Common myeloid progenitor, CD34-positive (primary cell): ENCODE measurements around the gene DPF3.

ENCODE experiments used
- CTCF ChIA-PET: fragments of 350-600 bp; sonication (Branson Sonifier 250); formaldehyde crosslinking; loops from one replicate; lab custom pipeline; 2021; ENCODE audit warnings: antibody characterized with exemption; lab: Charles Lee
- POLR2A ChIA-PET: fragments of 350-600 bp; sonication (Branson Sonifier 250); formaldehyde crosslinking; loops from one replicate; lab custom pipeline; 2021; ENCODE audit warnings: antibody characterized with exemption; lab: Charles Lee
- DNase-seq, 3 donors: peaks; one replicate each; pipeline versions ENCODE4 v3.0.0 to v3.0.0-alpha.2; 2013
- H3K27ac ChIP-seq, 2 experiments: 1 replicate in 1 of 2; 2 replicates in 1 of 2; pipeline ENCODE4 v1.7.0; 2013; ENCODE audit warnings: inconsistent platforms in 2 of 2, low read length in 2 of 2, mild to moderate bottlenecking in 2 of 2, low read depth in 1 of 2, moderate library complexity in 1 of 2; ENCODE audit not compliant: severe bottlenecking in 2 of 2, insufficient read depth in 1 of 2, poor library complexity in 1 of 2
- H3K27me3 ChIP-seq, 5 experiments: replicated peaks in 2 of 5; 1 replicate in 3 of 5; 2 replicates in 2 of 5; pipeline versions ENCODE4 v1.6.1 to v1.7.0; 2013; ENCODE audit warnings: low read length in 4 of 5, mild to moderate bottlenecking in 2 of 5, moderate library complexity in 2 of 5, inconsistent platforms in 1 of 5; ENCODE audit not compliant: insufficient read depth in 5 of 5, control insufficient read depth in 4 of 5
- H3K36me3 ChIP-seq, 4 experiments: 1 replicate in 2 of 4; 2 replicates in 2 of 4; pipeline versions ENCODE4 v1.6.1 to v1.7.0; 2013; ENCODE audit warnings: low read length in 3 of 4, control low read depth in 1 of 4, mild to moderate bottlenecking in 1 of 4; ENCODE audit not compliant: control insufficient read depth in 4 of 4, insufficient read depth in 4 of 4
- H3K4me1 ChIP-seq, 4 experiments: 1 replicate in 3 of 4; 2 replicates in 1 of 4; pipeline versions ENCODE4 v1.6.1 to v1.7.1; 2013; ENCODE audit warnings: low read length in 3 of 4, mild to moderate bottlenecking in 3 of 4, control low read depth in 1 of 4, inconsistent platforms in 1 of 4, moderate library complexity in 1 of 4; ENCODE audit not compliant: control insufficient read depth in 4 of 4, insufficient read depth in 4 of 4; ENCODE audit errors: control extremely low read depth in 1 of 4
- H3K4me3 ChIP-seq, 7 experiments: 1 replicate in 4 of 7; 2 replicates in 3 of 7; pipeline versions ENCODE4 v1.5.1 to v1.7.0; 2013; ENCODE audit warnings: mild to moderate bottlenecking in 7 of 7, low read length in 6 of 7, moderate library complexity in 6 of 7, inconsistent platforms in 2 of 7, low read depth in 2 of 7, control low read depth in 1 of 7; ENCODE audit not compliant: insufficient read depth in 4 of 7, control insufficient read depth in 1 of 7; ENCODE audit errors: extremely low read depth in 1 of 7
- H3K9me3 ChIP-seq, 5 experiments: 1 replicate in 4 of 5; 2 replicates in 1 of 5; pipeline versions ENCODE4 v1.6.1 to v1.7.1; 2013; ENCODE audit warnings: low read length in 4 of 5, mild to moderate bottlenecking in 2 of 5, inconsistent platforms in 1 of 5, low read depth in 1 of 5, moderate library complexity in 1 of 5; ENCODE audit not compliant: control insufficient read depth in 4 of 5, insufficient read depth in 2 of 5; ENCODE audit errors: control extremely low read depth in 1 of 5
- WGBS: methylation state at CpG from one replicate; pipeline ENCODE4 v1.1.5; 2013; ENCODE audit not compliant: insufficient coverage; 5-methylcytosine and 5-hydroxymethylcytosine counted together

DPF3 gene

GRCh38 chr14:72741826-72742117, 152.1 kb downstream of the DPF3 start:
- ChIA-PET POLR2A (no interaction called here), CTCF (no interaction called here)
- peaks cover 0 to 3% (median 0%) of the 10 kb centered on the region in 4 experiments for H3K4me1 ChIP-seq
- peaks cover 0 to 2% (median 0%) of the 10 kb centered on the region in 5 experiments for H3K27me3 ChIP-seq
- no peak overlapping the region for H3K4me3 ChIP-seq
- no peak overlapping the region for H3K27ac ChIP-seq
- DNase-seq, result no peak
- WGBS, result 86% methylated on average over 7 of the region's 8 CpGs
- no peaks in the 10 kb centered on the region for H3K9me3 ChIP-seq
- H3K36me3 ChIP-seq, result no peaks in the 10 kb centered on the region

DNA sequence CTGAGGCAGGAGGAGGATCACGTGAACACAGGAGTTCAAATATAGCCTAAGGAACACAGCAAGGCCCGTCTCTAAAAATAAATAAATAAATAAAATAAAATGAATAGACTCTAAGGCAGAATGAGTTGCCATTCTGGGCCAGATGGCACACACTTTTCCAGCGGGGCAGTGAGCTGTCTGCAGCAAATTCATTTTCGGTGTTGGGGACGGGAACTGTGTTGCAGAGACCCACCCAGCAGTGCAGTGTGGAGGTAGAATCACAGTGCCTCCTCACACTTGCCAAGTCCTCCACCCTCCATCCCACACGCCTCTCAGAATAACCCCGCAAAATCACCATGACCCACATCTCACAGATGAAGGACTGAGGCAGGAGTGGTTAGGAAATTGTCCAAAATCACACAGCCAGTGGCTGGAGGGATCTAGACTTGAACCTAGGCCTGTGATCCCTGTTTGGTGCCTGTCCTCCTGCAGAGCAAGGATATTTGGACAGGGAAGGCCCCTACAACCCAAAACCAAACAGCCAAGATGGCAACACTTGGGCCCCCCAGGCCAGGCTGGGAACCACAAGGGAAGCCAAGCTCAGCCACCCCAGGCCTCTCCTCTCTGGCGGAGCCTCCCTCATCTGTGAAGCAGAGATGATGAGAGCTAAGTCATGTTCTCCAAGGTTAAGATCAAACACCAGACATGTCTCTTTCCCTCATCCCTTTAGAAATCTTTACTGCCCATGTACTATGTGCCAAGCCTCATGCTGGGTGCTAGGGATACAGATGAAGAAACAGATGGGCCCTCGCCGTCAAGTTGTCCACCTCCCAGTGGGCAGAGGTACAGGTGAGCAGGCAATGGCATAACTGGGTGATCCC, 152.7 kb downstream of the DPF3 start:
- CTCF ChIA-PET, result no interaction called here
- POLR2A ChIA-PET, result no interaction called here
- no peak for DNase-seq
- no peak overlapping the region for H3K4me3 ChIP-seq
- H3K27me3 ChIP-seq, result peaks cover 0 to 2% (median 0%) of the 10 kb centered on the region in 5 experiments
- no peaks in the 10 kb centered on the region for H3K9me3 ChIP-seq
- no peak overlapping the region for H3K27ac ChIP-seq
- WGBS, result 96% methylated on average over 5 of the region's 10 CpGs
- no peaks in the 10 kb centered on the region for H3K36me3 ChIP-seq
- peaks cover 0 to 3% (median 0%) of the 10 kb centered on the region in 4 experiments for H3K4me1 ChIP-seq

DNA sequence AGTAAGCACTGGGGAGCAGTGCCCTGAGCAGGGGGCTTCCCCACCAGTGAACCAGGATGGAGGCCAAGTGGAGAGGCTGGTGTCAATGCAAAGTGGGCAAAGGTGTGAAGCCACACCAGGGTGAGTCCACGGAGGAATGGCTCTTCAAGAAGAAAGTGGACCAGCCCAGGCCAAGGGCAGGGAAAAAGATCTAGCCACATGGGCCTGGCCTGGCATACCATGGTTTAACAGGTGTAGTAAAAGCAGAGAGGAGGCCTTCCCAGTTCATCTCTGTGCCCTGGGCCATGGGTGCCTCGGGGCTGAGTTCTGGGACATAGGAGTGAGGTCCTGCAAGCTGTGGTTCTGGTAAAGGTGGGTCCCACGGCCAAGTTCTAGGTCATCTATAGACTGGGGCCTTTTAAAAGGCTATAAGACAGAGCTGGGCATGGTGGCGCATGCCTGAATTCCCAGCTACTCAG, 153.4 kb downstream of the DPF3 start:
- Histone ChIP-seq H3K4me3 (no peak overlapping the region), H3K27ac (no peak overlapping the region), H3K4me1 (peaks cover 0 to 3% (median 0%) of the 10 kb centered on the region in 4 experiments), H3K36me3 (no peaks in the 10 kb centered on the region), H3K9me3 (no peaks in the 10 kb centered on the region), H3K27me3 (peaks cover 0 to 3% (median 0%) of the 10 kb centered on the region in 5 experiments)
- DNase-seq, result no peak
- POLR2A ChIA-PET, result no interaction called here
- CTCF ChIA-PET, result no interaction called here
- WGBS, result 94% methylated on average over 4 of the region's 4 CpGs

DNA sequence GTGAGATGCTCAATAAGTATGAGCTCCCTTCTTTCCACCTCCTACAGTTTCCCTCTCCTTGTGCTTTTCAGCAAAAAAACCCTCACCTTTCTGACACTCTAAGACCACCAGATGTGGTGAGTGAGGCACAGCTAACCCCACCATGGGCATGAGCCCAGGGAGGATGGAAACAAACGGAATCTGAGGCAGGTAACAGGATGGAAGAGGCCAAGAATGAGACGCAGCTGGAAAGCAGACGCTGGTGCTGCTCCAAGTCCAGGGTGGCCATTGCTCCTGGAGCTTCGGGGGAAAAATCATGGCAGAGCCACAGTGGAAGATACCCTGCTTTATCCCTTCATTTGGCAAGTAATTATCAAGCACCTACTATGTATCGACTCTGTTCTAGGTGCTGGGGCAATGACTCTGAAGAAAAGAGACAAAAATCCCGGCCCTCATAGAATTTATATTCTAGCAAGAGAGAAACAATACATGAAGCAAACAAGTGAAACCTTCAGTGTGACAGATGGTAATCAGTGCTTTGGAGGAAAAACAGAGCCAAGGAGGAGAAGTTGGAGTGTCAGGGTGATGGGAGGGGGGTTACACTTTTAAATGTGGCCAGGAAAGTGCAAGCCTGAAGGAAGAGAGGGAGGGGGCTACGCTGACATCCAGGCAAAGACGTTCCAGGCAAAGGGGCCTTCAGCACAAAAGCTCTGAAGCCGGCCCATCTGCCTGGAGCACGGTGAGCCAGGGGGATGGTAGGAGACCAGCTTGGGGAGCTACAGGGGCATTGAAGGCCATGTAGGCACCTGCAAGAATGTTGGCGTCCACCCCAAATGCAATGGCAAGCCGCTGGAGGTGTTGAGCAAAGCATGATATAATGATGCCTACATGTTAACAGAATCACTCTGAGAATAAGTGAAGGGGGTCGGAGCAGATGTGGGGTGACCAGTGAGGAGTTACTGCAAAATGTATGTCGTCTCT, 154.2 kb downstream of the DPF3 start:
- H3K27me3 ChIP-seq, result peaks cover 0 to 8% (median 1%) of the 10 kb centered on the region in 5 experiments
- no peaks in the 10 kb centered on the region for H3K9me3 ChIP-seq
- CTCF ChIA-PET, result no interaction called here
- no peak overlapping the region for H3K4me3 ChIP-seq
- H3K36me3 ChIP-seq, result no peaks in the 10 kb centered on the region
- H3K4me1 ChIP-seq, result peaks cover 0 to 3% (median 0%) of the 10 kb centered on the region in 4 experiments
- POLR2A ChIA-PET, result no interaction called here
- DNase-seq, result no peak
- no peak overlapping the region for H3K27ac ChIP-seq
- WGBS, result 100% methylated on average over 12 of the region's 14 CpGs

- Histone ChIP-seq H3K27me3 (peaks cover 0 to 12% (median 9%) of the 10 kb centered on the region in 5 experiments), H3K36me3 (no peaks in the 10 kb centered on the region), H3K27ac (no peak overlapping the region), H3K4me3 (no peak overlapping the region), H3K4me1 (peaks cover 0 to 3% (median 0%) of the 10 kb centered on the region in 4 experiments), H3K9me3 (no peaks in the 10 kb centered on the region)
- 98% methylated on average over 3 of the region's 6 CpGs for WGBS
- POLR2A ChIA-PET, result no interaction called here
- CTCF ChIA-PET, result interaction anchor here (1.1 kb wide), 1 partner anchor 162 kb away, joined by 3 read pairs; no protein-coding TSS in a partner anchor
- no peak for DNase-seq
Measured at GRCh38 chr14:72738161-72738611, 155.7 kb downstream of the DPF3 start.

- Histone ChIP-seq H3K4me1 (peaks cover 0 to 3% (median 0%) of the 10 kb centered on the region in 4 experiments), H3K4me3 (no peak overlapping the region), H3K9me3 (no peaks in the 10 kb centered on the region), H3K36me3 (no peaks in the 10 kb centered on the region), H3K27me3 (peaks cover 0 to 14% (median 11%) of the 10 kb centered on the region in 5 experiments), H3K27ac (no peak overlapping the region)
- no peak for DNase-seq
- POLR2A ChIA-PET, result no interaction called here
- CTCF ChIA-PET, result interaction anchor here (1.1 kb wide), 1 partner anchor 162 kb away, joined by 3 read pairs; no protein-coding TSS in a partner anchor
- WGBS, result 63% methylated on average over 3 of the region's 6 CpGs
Measured at GRCh38 chr14:72737560-72737943, 156.3 kb downstream of the DPF3 start.
